Islet precursor cell (in vitro differentiated cells): ENCODE measurements around the gene HNRNPU.

ENCODE experiments used
- DNase-seq: peaks from one replicate; pipeline ENCODE4 v3.0.0-alpha.2; 2018

HNRNPU gene

GRCh38 chr1:244864253-244865027, at the start of gene HNRNPU:
Gene HNRNPU (minus strand): TSS chr1:244864543. CDS start chr1:244864307, 236 bp downstream.
- DNase-seq: peak; percentile 98

GRCh38 chr1:244913806-244914205, 49.5 kb upstream of the HNRNPU start:
- DNase-seq: no peak

GRCh38 chr1:244904119-244904518, 39.8 kb upstream of the HNRNPU start:
- DNase-seq: no peak

GRCh38 chr1:244901400-244902015, 37.2 kb upstream of the HNRNPU start:
- no peak for DNase-seq

- no peak for DNase-seq
These were observed 33.3 kb upstream of the HNRNPU start for GRCh38 chr1:244897476-244898254.

- DNase-seq: no peak
These were observed 32.2 kb upstream of the HNRNPU start for GRCh38 chr1:244896550-244896949.

- no peak for DNase-seq
These were observed 29.5 kb upstream of the HNRNPU start for GRCh38 chr1:244893836-244894235.

- peak; percentile 75 for DNase-seq
These were observed 22.9 kb upstream of the HNRNPU start for GRCh38 chr1:244887281-244887680.

GRCh38 chr1:244881552-244882280, 17.4 kb upstream of the HNRNPU start:
- peak; percentile 60 for DNase-seq

- DNase-seq: no peak
These were observed 14.3 kb upstream of the HNRNPU start for GRCh38 chr1:244878681-244879080.

GRCh38 chr1:244876228-244876910, 12.0 kb upstream of the HNRNPU start:
- no peak for DNase-seq

- DNase-seq: no peak
These were observed 10.7 kb upstream of the HNRNPU start for GRCh38 chr1:244874974-244875579.

GRCh38 chr1:244869950-244870349, 5.6 kb upstream of the HNRNPU start:
- DNase-seq: no peak

- no peak for DNase-seq
These were observed 5.1 kb upstream of the HNRNPU start for GRCh38 chr1:244869364-244869827.

- DNase-seq: no peak
These were observed 4.4 kb upstream of the HNRNPU start for GRCh38 chr1:244868484-244869363.

- no peak for DNase-seq
These were observed 2.0 kb upstream of the HNRNPU start for GRCh38 chr1:244866355-244866754.

GRCh38 chr1:244865820-244866219, 1.5 kb upstream of the HNRNPU start:
- DNase-seq: no peak

GRCh38 chr1:244865028-244865371, 657 bp upstream of the HNRNPU start:
- peak; percentile 67 for DNase-seq

GRCh38 chr1:244863491-244864252, 671 bp downstream of the HNRNPU start:
- peak; percentile 60 for DNase-seq
